ENCODE results near the gene CELSR3.

DNA sequence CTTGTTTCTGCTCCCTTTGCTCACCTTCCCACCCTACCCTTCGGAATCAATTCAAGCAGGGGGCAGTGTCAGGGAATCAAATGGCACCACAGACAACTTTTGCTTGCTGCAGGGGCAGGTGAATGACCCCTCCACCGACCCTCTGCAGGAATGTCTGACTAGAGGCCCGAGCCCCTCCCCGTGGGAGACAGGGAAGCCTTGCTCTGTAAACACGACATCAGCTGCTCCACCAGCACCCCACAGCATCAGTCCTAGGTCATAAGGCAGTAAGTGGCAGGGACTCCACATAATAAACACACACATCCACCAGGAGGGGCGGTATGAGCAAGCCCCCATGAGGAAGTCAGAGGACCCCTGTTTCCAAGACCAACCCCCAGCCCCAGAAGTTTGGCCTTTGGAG, 25.4 kb downstream of the CELSR3 start:
- no peak for TF ChIP-seq RCOR1 (IDR thresholded peaks at IDR 0.05; ENCODE audit: insufficient replicate concordance, low read length)
- TF ChIP-seq, protein P1, sequence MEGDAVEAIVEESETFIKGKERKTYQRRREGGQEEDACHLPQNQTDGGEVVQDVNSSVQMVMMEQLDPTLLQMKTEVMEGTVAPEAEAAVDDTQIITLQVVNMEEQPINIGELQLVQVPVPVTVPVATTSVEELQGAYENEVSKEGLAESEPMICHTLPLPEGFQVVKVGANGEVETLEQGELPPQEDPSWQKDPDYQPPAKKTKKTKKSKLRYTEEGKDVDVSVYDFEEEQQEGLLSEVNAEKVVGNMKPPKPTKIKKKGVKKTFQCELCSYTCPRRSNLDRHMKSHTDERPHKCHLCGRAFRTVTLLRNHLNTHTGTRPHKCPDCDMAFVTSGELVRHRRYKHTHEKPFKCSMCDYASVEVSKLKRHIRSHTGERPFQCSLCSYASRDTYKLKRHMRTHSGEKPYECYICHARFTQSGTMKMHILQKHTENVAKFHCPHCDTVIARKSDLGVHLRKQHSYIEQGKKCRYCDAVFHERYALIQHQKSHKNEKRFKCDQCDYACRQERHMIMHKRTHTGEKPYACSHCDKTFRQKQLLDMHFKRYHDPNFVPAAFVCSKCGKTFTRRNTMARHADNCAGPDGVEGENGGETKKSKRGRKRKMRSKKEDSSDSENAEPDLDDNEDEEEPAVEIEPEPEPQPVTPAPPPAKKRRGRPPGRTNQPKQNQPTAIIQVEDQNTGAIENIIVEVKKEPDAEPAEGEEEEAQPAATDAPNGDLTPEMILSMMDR (conservative IDR thresholded peaks at IDR 0.05; ENCODE audit: low read depth, low read length): no peak
- no peak for TF ChIP-seq MAFK (IDR thresholded peaks at IDR 0.05; ENCODE audit: low read depth, low read length)
